ENCODE results near the gene PKDCC. TPM values are rescaled to one million over a fixed set of nuclear protein-coding genes. Genes with fewer than 3 reads are reported as not detected.
"Not testable (repeated sequence)": the region's sequence is repeated elsewhere in the genome, so short reads cannot be mapped to it uniquely, and the experiment has no call there.

PKDCC gene
- total RNA-seq, 1 donor from 2014 or later = 210 TPM

DNA sequence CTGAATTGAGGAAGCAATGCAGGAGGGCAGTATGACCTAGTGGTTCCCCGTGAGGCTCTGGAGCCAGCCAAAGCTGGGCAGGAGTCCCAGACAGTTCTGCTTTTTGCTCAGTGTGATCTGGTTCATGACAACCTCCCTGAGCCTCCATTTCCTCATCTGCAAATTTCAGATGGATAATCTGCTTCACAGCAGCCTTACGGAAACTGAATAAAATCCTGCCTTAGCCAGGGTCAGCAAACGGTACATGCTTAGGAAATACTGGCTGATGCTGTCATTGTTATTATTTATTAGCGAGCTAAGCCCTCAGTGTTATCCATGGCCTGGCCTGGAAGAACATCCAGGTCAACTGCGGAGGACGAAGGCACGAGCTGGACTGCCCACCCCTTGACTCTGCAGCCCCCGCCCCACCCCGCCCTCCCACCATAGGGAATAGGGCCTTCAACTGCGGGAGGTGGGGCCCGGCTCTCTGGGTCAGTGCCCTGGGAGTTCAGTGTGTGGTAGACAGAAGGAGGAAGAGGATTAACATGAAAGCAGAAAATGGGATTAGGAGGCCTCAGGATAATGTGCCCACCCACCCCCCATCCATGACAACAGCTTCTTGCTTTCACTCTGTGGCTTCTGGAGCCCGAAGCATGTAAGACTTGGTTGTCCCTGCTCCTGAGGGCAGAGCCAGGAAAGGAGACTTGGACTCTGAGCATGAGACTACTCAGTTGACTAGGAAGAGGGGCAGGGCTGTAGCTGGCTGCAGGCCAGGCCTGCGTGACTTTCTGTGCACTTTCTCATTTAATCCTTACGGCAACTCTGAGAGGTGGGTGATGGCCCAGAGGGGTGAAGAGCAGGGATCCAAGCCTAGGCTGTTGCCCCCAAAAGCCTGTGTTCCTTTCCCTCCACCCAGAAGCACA, 13.1 kb downstream of the PKDCC start:
- Histone ChIP-seq H3K27me3 (no peaks in the 10 kb centered on the region), H3K27ac (peak overlapping the region; percentile 97 to 98), H3K36me3 (peaks cover 38 to 41% of the 10 kb centered on the region in 2 donors), H3K4me1 (peaks cover 20 to 58% of the 10 kb centered on the region in 2 donors), H3K4me3 (no peak overlapping the region), H3K9me3 (no peaks in the 10 kb centered on the region)
- no peak for DNase-seq (ENCODE audit: low spot score in 2 of 2)
- intact Hi-C loops (cut with DNase I) = no loop called here
- no peak for TF ChIP-seq CTCF (IDR thresholded peaks at IDR 0.05)

DNA sequence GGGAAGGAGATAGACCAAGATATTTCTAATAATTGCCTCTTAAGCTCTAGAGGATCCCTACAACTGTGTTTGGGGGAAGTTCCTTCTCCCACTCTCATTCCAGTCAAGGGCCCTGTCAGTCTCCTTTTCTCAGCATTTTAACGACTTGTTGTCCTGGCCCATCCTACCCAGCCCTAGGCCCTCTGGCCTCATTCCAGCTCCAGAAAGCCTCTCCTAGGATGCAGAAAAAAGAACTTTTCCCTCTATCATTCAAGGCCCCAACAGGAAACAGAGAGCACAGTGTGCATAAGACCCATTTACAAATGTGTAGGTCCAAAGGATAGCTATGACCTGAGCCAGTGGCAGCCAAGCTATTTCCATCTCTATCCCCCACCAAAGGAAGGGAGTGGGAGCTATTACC, 14.0 kb downstream of the PKDCC start:
- H3K27me3 ChIP-seq = no peaks in the 10 kb centered on the region
- no peaks in the 10 kb centered on the region for H3K9me3 ChIP-seq
- H3K27ac ChIP-seq = peak overlapping the region; percentile 97 to 98
- peaks cover 30 to 32% of the 10 kb centered on the region in 2 donors for H3K36me3 ChIP-seq
- peak in 1 of 2 donors; percentile 56 for DNase-seq (ENCODE audit: low spot score in 2 of 2)
- H3K4me3 ChIP-seq = no peak overlapping the region
- no peak for TF ChIP-seq CTCF (IDR thresholded peaks at IDR 0.05)
- intact Hi-C loops (cut with DNase I) = no loop called here
- H3K4me1 ChIP-seq = peaks cover 16 to 51% of the 10 kb centered on the region in 2 donors

- peaks cover 13 to 15% of the 10 kb centered on the region in 2 donors for H3K36me3 ChIP-seq
- no peak for TF ChIP-seq CTCF (IDR thresholded peaks at IDR 0.05)
- H3K27me3 ChIP-seq = no peaks in the 10 kb centered on the region
- DNase-seq (ENCODE audit: low spot score in 2 of 2) = peak in 1 of 2 donors; percentile 59
- H3K4me3 ChIP-seq = peak overlapping the region in 1 of 2 donors; percentile 18
- intact Hi-C loops (cut with DNase I) = loop anchor here (1.0 to 2.0 kb wide), 2 partner anchors 13 to 17 kb away; no protein-coding TSS in a partner anchor
- no peaks in the 10 kb centered on the region for H3K9me3 ChIP-seq
- H3K27ac ChIP-seq = peak overlapping the region; percentile 97 to 98
- peaks cover 16 to 53% of the 10 kb centered on the region in 2 donors for H3K4me1 ChIP-seq
Observed at GRCh38 chr2:42063431-42064171, 15.8 kb downstream of the PKDCC start.

DNA sequence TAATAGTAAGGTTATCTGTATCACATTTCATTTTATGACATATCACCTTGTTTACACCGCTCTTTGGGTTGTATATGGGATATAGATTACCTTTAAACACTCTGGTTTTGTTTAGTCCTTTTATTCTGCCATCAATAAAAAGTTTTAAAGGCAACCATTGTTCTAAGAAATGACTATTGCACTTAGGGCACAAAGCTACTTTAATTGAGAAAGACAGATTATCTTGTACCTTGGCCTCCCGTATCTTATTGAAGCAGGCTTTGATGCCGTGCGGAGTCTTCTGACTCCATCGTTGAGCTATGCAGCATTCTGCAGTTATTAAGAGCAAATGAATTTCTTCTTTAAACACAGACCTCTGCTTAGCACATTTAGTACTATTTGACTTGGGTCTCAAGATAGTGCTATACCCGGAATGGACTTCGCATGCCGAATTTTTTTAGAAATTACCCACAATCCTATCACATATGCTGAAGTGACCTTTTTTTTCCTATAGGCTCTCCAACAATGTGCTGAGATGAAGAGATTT, 16.7 kb downstream of the PKDCC start:
- Histone ChIP-seq H3K9me3 (no peaks in the 10 kb centered on the region), H3K4me3 (peak overlapping the region in 1 of 2 donors; percentile 18), H3K27me3 (no peaks in the 10 kb centered on the region), H3K36me3 (peaks cover 4 to 6% of the 10 kb centered on the region in 2 donors), H3K27ac (peak overlapping the region; percentile 97 to 98), H3K4me1 (peaks cover 16 to 53% of the 10 kb centered on the region in 2 donors)
- peak in 1 of 2 donors; percentile 64 for DNase-seq (ENCODE audit: low spot score in 2 of 2)
- no peak for TF ChIP-seq CTCF (IDR thresholded peaks at IDR 0.05)
- intact Hi-C loops (cut with DNase I) = loop anchor here (2.0 kb wide), 1 partner anchor 18 kb away; no protein-coding TSS in a partner anchor

- peaks cover 16 to 42% of the 10 kb centered on the region in 2 donors for H3K4me1 ChIP-seq
- not testable (repeated sequence) for DNase-seq (ENCODE audit: low spot score in 2 of 2); H3K4me3 ChIP-seq; H3K36me3 ChIP-seq; H3K27ac ChIP-seq; H3K9me3 ChIP-seq; H3K27me3 ChIP-seq
- intact Hi-C loops (cut with DNase I) = loop anchor here (2.0 kb wide), 1 partner anchor 19 kb away; no protein-coding TSS in a partner anchor
Observed at GRCh38 chr2:42065753-42066152, 17.9 kb downstream of the PKDCC start.

GRCh38 chr2:42067001-42067400, 19.2 kb downstream of the PKDCC start:
- intact Hi-C loops (cut with DNase I); H3K27me3 ChIP-seq; DNase-seq (ENCODE audit: low spot score in 2 of 2); H3K36me3 ChIP-seq; H3K9me3 ChIP-seq; H3K4me3 ChIP-seq: not testable (repeated sequence)
- peaks cover 11 to 32% of the 10 kb centered on the region in 2 donors for H3K4me1 ChIP-seq
- peak overlapping the region; percentile 40 to 47 for H3K27ac ChIP-seq

All from ascending aorta (tissue), 2 donors.